Caco-2 (cell line): ENCODE results near the gene KAT2A. TPM values are rescaled to one million over a fixed set of nuclear protein-coding genes. Genes with fewer than 3 reads are reported as not detected.

ENCODE experiments used
- BruUV-seq: library from RNA; stranded (reverse); fragments of 400-500 nt; replicated peaks from 2 replicates; lab custom pipeline; 2021; lab: Mats Ljungman, UMichigan
- CTCF ChIA-PET: fragments of 300-600 bp; sonication (Branson Sonifier 250); formaldehyde crosslinking; loops from one replicate; lab custom pipeline; 2022; ENCODE audit warnings: antibody characterized with exemption; lab: Charles Lee
- POLR2A ChIA-PET: fragments of 300-600 bp; sonication (Branson Sonifier 250); formaldehyde crosslinking; loops from one replicate; lab custom pipeline; 2022; ENCODE audit warnings: antibody characterized with exemption; lab: Charles Lee
- DNase-seq, 2 experiments: peaks; one replicate each; pipeline versions ENCODE4 v3.0.0 to v3.0.0-alpha.2; 2020 to 2022
- H3K27me3 ChIP-seq: replicated peaks from 2 replicates; pipeline ENCODE4 v1.6.0; 2011; ENCODE audit warnings: low read length; ENCODE audit not compliant: control insufficient read depth, insufficient read depth
- H3K36me3 ChIP-seq: 2 replicates; pipeline ENCODE4 v1.5.1; 2011; ENCODE audit warnings: low read length; ENCODE audit not compliant: control insufficient read depth, insufficient read depth
- H3K4me1 ChIP-seq: fragments of 250-450 bp; sonication (Bioruptor Pico); 2 replicates; pipeline ENCODE4 v1.5.1; 2020; ENCODE audit warnings: mild to moderate bottlenecking
- H3K4me3 ChIP-seq: 2 replicates; pipeline ENCODE4 v1.5.1; 2011; ENCODE audit warnings: low read depth, mild to moderate bottlenecking, control low read depth, low read length
- H3K9me3 ChIP-seq: fragments of 250-450 bp; sonication (Bioruptor Pico); 2 replicates; pipeline ENCODE4 v1.5.1; 2020; ENCODE audit warnings: mild to moderate bottlenecking, moderate library complexity
- H3K27ac Mint-ChIP-seq: one replicate; pipeline ENCODE4 v1.8.0; 2022; ENCODE audit warnings: mixed read lengths; ENCODE audit not compliant: unreplicated experiment
- H3K27me3 Mint-ChIP-seq: one replicate; pipeline ENCODE4 v1.8.0; 2022; ENCODE audit warnings: mixed read lengths; ENCODE audit not compliant: insufficient read depth, unreplicated experiment
- H3K36me3 Mint-ChIP-seq: one replicate; pipeline ENCODE4 v1.8.0; 2022; ENCODE audit warnings: mild to moderate bottlenecking, mixed read lengths; ENCODE audit not compliant: insufficient read depth, unreplicated experiment
- H3K4me1 Mint-ChIP-seq: one replicate; pipeline ENCODE4 v1.8.0; 2022; ENCODE audit warnings: low read depth, mixed read lengths; ENCODE audit not compliant: unreplicated experiment
- H3K4me3 Mint-ChIP-seq: one replicate; pipeline ENCODE4 v1.8.0; 2022; ENCODE audit warnings: mild to moderate bottlenecking, moderate library complexity, mixed read lengths; ENCODE audit not compliant: unreplicated experiment
- H3K9me3 Mint-ChIP-seq: one replicate; pipeline ENCODE4 v1.8.0; 2022; ENCODE audit warnings: mixed read lengths; ENCODE audit not compliant: unreplicated experiment
- intact Hi-C: fragments of 100-400 bp; cut with micrococcal nuclease; formaldehyde crosslinking; loops from one replicate; pipeline ENCODE4 v1.10.0; 2022; ENCODE audit not compliant: unreplicated experiment
- total RNA-seq: library from RNA; stranded (reverse); gene quantifications from 2 replicates; pipeline ENCODE4 v1.2.3, GENCODE V29; 2022
- TF ChIP-seq, protein P1 (sequence below), 2 experiments: fragments of 200-600 bp in 1 of 2; IDR thresholded peaks; 1 replicate in 1 of 2; 2 replicates in 1 of 2; pipeline versions ENCODE4 v1.5.1 to v1.8.0; 2011 to 2022; ENCODE audit warnings: antibody characterized with exemption in 1 of 2, control low read depth in 1 of 2, inconsistent platforms in 1 of 2, low read depth in 1 of 2, low read length in 1 of 2, mild to moderate bottlenecking in 1 of 2, moderate library complexity in 1 of 2; ENCODE audit not compliant: insufficient read depth in 1 of 2, severe bottlenecking in 1 of 2, unreplicated experiment in 1 of 2

Gene KAT2A
- total RNA-seq, 1 experiment from 2014 or later = 46.5 TPM

DNA sequence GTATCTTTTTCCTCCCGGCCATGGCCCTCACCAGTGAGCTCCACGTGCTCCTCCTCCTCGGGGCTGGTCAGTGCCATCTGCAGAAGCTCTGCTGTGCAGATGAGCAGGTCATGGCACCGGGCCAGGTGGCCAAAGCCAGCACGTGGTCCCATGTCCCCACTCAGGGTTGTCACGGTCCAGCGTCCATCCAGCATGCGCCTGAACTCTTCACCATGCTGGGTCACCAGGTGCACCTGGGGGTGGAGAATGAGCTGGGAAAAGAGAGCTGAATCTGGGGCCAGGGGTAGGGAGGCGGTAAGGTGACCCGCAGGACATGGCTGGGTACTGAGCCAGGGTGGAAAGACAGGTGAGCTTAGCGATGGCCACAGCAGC lies 9.9 kb downstream of the KAT2A start:
- ChIA-PET POLR2A (no interaction called here), CTCF (interaction anchor here (0.6 kb wide), 1 partner anchor 145 kb away, joined by 3 read pairs; no protein-coding TSS in a partner anchor)
- H3K4me1 Mint-ChIP-seq = no peaks in the 10 kb centered on the region
- no TSS peak for BruUV-seq
- Histone ChIP-seq H3K4me3 (no peak overlapping the region), H3K4me1 (no peaks in the 10 kb centered on the region), H3K27me3 (no peaks in the 10 kb centered on the region), H3K9me3 (no peaks in the 10 kb centered on the region), H3K36me3 (no peaks in the 10 kb centered on the region; the same call in 1 of the 2 replicates)
- no peak overlapping the region for H3K4me3 Mint-ChIP-seq
- H3K9me3 Mint-ChIP-seq = no peaks in the 10 kb centered on the region
- no peak for DNase-seq
- TF ChIP-seq, protein P1, sequence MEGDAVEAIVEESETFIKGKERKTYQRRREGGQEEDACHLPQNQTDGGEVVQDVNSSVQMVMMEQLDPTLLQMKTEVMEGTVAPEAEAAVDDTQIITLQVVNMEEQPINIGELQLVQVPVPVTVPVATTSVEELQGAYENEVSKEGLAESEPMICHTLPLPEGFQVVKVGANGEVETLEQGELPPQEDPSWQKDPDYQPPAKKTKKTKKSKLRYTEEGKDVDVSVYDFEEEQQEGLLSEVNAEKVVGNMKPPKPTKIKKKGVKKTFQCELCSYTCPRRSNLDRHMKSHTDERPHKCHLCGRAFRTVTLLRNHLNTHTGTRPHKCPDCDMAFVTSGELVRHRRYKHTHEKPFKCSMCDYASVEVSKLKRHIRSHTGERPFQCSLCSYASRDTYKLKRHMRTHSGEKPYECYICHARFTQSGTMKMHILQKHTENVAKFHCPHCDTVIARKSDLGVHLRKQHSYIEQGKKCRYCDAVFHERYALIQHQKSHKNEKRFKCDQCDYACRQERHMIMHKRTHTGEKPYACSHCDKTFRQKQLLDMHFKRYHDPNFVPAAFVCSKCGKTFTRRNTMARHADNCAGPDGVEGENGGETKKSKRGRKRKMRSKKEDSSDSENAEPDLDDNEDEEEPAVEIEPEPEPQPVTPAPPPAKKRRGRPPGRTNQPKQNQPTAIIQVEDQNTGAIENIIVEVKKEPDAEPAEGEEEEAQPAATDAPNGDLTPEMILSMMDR (IDR thresholded peaks at IDR 0.05; ENCODE audit: insufficient read depth in 1 of 2, low read depth in 1 of 2, low read length in 1 of 2, severe bottlenecking in 1 of 2, unreplicated experiment in 1 of 2) = no peak
- H3K27me3 Mint-ChIP-seq = no peaks in the 10 kb centered on the region
- H3K27ac Mint-ChIP-seq = no peak overlapping the region
- intact Hi-C loops = no loop called here
- H3K36me3 Mint-ChIP-seq = peaks cover 14% of the 10 kb centered on the region

DNA sequence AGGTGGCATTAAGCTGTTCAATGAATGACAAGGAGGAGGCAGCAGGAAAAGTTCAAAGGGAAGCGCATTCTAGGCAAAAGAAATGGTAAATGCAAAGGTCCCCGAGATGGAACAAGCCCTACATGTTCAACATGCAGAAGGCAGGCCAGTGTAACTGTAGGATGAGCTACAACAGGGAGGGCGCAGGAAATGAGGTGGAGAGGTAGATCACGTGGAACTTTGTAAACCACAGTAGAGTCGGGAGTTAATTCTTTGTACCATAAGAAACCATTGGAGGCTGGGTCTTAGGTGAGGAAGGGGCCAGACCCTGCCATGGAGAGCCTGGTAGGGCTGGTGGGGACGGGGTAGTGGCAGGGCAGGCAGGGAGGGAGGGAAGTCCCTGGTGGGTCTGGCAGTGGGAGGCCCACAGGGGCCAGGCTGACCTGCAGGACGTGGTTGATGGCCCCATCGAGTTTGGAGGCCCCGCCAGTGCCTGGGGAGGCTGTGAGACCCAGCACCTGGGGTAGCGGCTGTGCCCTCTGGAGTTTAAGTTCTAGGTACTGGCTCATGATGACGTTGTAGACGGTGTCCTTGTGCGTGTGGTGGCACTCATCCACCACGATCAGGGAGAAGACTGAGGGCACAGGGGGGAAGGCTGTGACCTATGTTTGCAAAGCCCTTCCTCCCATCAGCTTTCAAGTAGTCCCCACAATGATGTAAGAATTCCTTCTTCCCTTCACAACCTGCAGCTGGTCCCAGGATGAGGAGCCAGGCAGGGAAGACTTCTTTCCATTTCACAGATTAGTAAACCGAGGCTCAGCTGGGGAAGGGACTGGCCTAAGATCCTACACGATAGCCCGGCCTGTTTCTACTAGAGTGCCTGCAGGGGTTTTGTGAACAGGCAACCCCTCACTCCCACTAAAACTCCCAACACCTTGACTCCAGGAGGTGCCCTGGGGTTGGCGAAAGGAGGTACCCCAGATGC lies 10.6 kb downstream of the KAT2A start:
- CTCF ChIA-PET = interaction anchor here (0.8 kb wide), 1 partner anchor 187 kb away, joined by 3 read pairs; no protein-coding TSS in a partner anchor
- H3K27me3 Mint-ChIP-seq = peaks cover 3% of the 10 kb centered on the region
- no peak overlapping the region for H3K4me3 ChIP-seq
- no peaks in the 10 kb centered on the region for H3K9me3 ChIP-seq
- no peaks in the 10 kb centered on the region for H3K4me1 ChIP-seq
- H3K9me3 Mint-ChIP-seq = no peaks in the 10 kb centered on the region
- POLR2A ChIA-PET = no interaction called here
- TF ChIP-seq, protein P1 (IDR thresholded peaks at IDR 0.05; ENCODE audit: insufficient read depth in 1 of 2, low read depth in 1 of 2, low read length in 1 of 2, severe bottlenecking in 1 of 2, unreplicated experiment in 1 of 2) = no peak
- intact Hi-C loops = no loop called here
- no peak for DNase-seq
- H3K27ac Mint-ChIP-seq = no peak overlapping the region
- H3K36me3 Mint-ChIP-seq = peaks cover 14% of the 10 kb centered on the region
- no peaks in the 10 kb centered on the region for H3K4me1 Mint-ChIP-seq
- no peaks in the 10 kb centered on the region; the same call in 1 of the 2 replicates for H3K36me3 ChIP-seq
- no TSS peak for BruUV-seq
- H3K4me3 Mint-ChIP-seq = no peak overlapping the region
- H3K27me3 ChIP-seq = no peaks in the 10 kb centered on the region

DNA sequence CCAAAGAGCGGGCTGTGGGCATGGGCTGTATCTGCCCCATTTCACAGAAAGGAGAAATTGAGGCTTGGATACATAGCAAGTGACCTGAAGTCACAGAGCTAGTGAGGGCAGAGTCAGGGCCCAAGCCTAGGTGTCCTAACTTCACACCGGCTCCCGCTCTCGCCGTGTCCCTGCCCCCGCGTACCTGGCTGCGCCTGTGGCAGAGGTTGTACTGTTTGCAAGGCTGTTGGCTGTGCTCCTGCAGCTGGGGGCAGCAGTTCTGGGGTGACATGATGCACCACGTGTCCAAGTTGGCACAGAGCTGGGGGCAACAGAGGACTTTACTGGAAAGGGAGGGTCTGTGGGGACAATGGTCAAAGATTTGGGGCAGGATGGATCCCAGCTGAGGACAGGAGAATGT lies 12.1 kb downstream of the KAT2A start:
- CTCF ChIA-PET = no interaction called here
- POLR2A ChIA-PET = no interaction called here
- H3K9me3 Mint-ChIP-seq = no peaks in the 10 kb centered on the region
- no TSS peak for BruUV-seq
- Histone ChIP-seq H3K27me3 (no peaks in the 10 kb centered on the region), H3K36me3 (no peaks in the 10 kb centered on the region; the same call in 1 of the 2 replicates), H3K4me1 (no peaks in the 10 kb centered on the region), H3K9me3 (no peaks in the 10 kb centered on the region), H3K4me3 (no peak overlapping the region)
- intact Hi-C loops = no loop called here
- TF ChIP-seq, protein P1 (IDR thresholded peaks at IDR 0.05; ENCODE audit: insufficient read depth in 1 of 2, low read depth in 1 of 2, low read length in 1 of 2, severe bottlenecking in 1 of 2, unreplicated experiment in 1 of 2) = no peak
- no peak overlapping the region for H3K27ac Mint-ChIP-seq
- DNase-seq = no peak
- H3K4me3 Mint-ChIP-seq = no peak overlapping the region
- peaks cover 7% of the 10 kb centered on the region for H3K36me3 Mint-ChIP-seq
- peaks cover 3% of the 10 kb centered on the region for H3K27me3 Mint-ChIP-seq
- H3K4me1 Mint-ChIP-seq = no peaks in the 10 kb centered on the region
